ENCODE data around the gene CORO6. TPM values are rescaled to one million over a fixed set of nuclear protein-coding genes. Genes with fewer than 3 reads are reported as not detected.

Gene CORO6
- total RNA-seq, 1 experiment from 2014 or later = 2.8 TPM

GRCh38 chr17:29620271-29620670 lies 2.4 kb downstream of the CORO6 start:
- no peaks in the 10 kb centered on the region for H3K9me3 Mint-ChIP-seq (ENCODE audit: unreplicated experiment)
- Histone ChIP-seq H3K4me3 (ENCODE audit: low read depth, low read length) (no peak overlapping the region), H3K36me3 (ENCODE audit: control insufficient read depth, insufficient read depth, low read length) (no peaks in the 10 kb centered on the region), H3K9me3 (no peaks in the 10 kb centered on the region), H3K27me3 (replicated peaks; ENCODE audit: control insufficient read depth, insufficient read depth, low read length) (peaks cover 8% of the 10 kb centered on the region), H3K4me1 (peaks cover 23% of the 10 kb centered on the region)
- peaks cover 5% of the 10 kb centered on the region for H3K27me3 Mint-ChIP-seq (ENCODE audit: insufficient read depth, unreplicated experiment)
- H3K36me3 Mint-ChIP-seq (ENCODE audit: insufficient read depth, unreplicated experiment) = peaks cover 6% of the 10 kb centered on the region
- H3K4me3 Mint-ChIP-seq (ENCODE audit: unreplicated experiment) = no peak overlapping the region
- no peak for TF ChIP-seq CTCF (IDR thresholded peaks at IDR 0.05; ENCODE audit: insufficient read depth in 1 of 2, low read depth in 1 of 2, low read length in 1 of 2, severe bottlenecking in 1 of 2, unreplicated experiment in 1 of 2)
- POLR2A ChIA-PET = no interaction called here
- no peak overlapping the region for H3K27ac Mint-ChIP-seq (ENCODE audit: unreplicated experiment)
- H3K4me1 Mint-ChIP-seq (ENCODE audit: low read depth, unreplicated experiment) = peaks cover 16% of the 10 kb centered on the region
- BruUV-seq (replicated peaks) = no TSS peak
- no peak for DNase-seq
- CTCF ChIA-PET = no interaction called here
- intact Hi-C loops (cut with micrococcal nuclease; ENCODE audit: unreplicated experiment) = no loop called here

- peak in 1 of 2 experiments; percentile 15 for TF ChIP-seq CTCF (IDR thresholded peaks at IDR 0.05; ENCODE audit: insufficient read depth in 1 of 2, low read depth in 1 of 2, low read length in 1 of 2, severe bottlenecking in 1 of 2, unreplicated experiment in 1 of 2)
- no TSS peak for BruUV-seq (replicated peaks)
- no peak for DNase-seq
- Mint-ChIP-seq H3K27ac (ENCODE audit: unreplicated experiment) (no peak overlapping the region), H3K4me1 (ENCODE audit: low read depth, unreplicated experiment) (peaks cover 16% of the 10 kb centered on the region), H3K4me3 (ENCODE audit: unreplicated experiment) (no peak overlapping the region), H3K27me3 (ENCODE audit: insufficient read depth, unreplicated experiment) (peaks cover 5% of the 10 kb centered on the region), H3K9me3 (ENCODE audit: unreplicated experiment) (no peaks in the 10 kb centered on the region), H3K36me3 (ENCODE audit: insufficient read depth, unreplicated experiment) (peaks cover 6% of the 10 kb centered on the region)
- POLR2A ChIA-PET = no interaction called here
- Histone ChIP-seq H3K4me1 (peaks cover 27% of the 10 kb centered on the region), H3K27me3 (replicated peaks; ENCODE audit: control insufficient read depth, insufficient read depth, low read length) (peaks cover 8% of the 10 kb centered on the region), H3K4me3 (ENCODE audit: low read depth, low read length) (no peak overlapping the region), H3K36me3 (ENCODE audit: control insufficient read depth, insufficient read depth, low read length) (no peaks in the 10 kb centered on the region), H3K9me3 (no peaks in the 10 kb centered on the region)
- intact Hi-C loops (cut with micrococcal nuclease; ENCODE audit: unreplicated experiment) = loop anchor here (5.0 kb wide), 1 partner anchor 158 kb away; no protein-coding TSS in a partner anchor
- CTCF ChIA-PET = interaction anchor here (5.2 kb wide), 1 partner anchor 27 kb away, joined by 69 read pairs; the partner anchor contains the start of gene ANKRD13B
These were observed 3.5 kb downstream of the CORO6 start for GRCh38 chr17:29619251-29619650.

GRCh38 chr17:29618272-29619065 lies 4.2 kb downstream of the CORO6 start:
- peak overlapping the region; percentile 87 for H3K4me3 Mint-ChIP-seq (ENCODE audit: unreplicated experiment)
- H3K27me3 ChIP-seq (replicated peaks; ENCODE audit: control insufficient read depth, insufficient read depth, low read length) = peaks cover 8% of the 10 kb centered on the region
- intact Hi-C loops (cut with micrococcal nuclease; ENCODE audit: unreplicated experiment) = loop anchor here (5.0 kb wide), 1 partner anchor 159 kb away; no protein-coding TSS in a partner anchor

More at GRCh38 chr17:29618272-29619065, 4.2 kb downstream of the CORO6 start:
- CTCF ChIA-PET = interaction anchor here (0.8 to 5.2 kb wide), 22 partner anchors 7 to 495 kb away, joined by 3 to 69 read pairs (median 7); partner anchors contain the start of genes ABHD15, ANKRD13B and TP53I13
- Mint-ChIP-seq H3K9me3 (ENCODE audit: unreplicated experiment) (no peaks in the 10 kb centered on the region), H3K4me1 (ENCODE audit: low read depth, unreplicated experiment) (peaks cover 15% of the 10 kb centered on the region), H3K36me3 (ENCODE audit: insufficient read depth, unreplicated experiment) (peaks cover 6% of the 10 kb centered on the region), H3K27ac (ENCODE audit: unreplicated experiment) (no peak overlapping the region), H3K27me3 (ENCODE audit: insufficient read depth, unreplicated experiment) (peaks cover 5% of the 10 kb centered on the region)
- POLR2A ChIA-PET = no interaction called here
- Histone ChIP-seq H3K9me3 (no peaks in the 10 kb centered on the region), H3K36me3 (ENCODE audit: control insufficient read depth, insufficient read depth, low read length) (no peaks in the 10 kb centered on the region), H3K4me3 (ENCODE audit: low read depth, low read length) (peak overlapping the region; percentile 42), H3K4me1 (peaks cover 25% of the 10 kb centered on the region)
- no peak for DNase-seq
- no TSS peak for BruUV-seq (replicated peaks)
- peak in 1 of 2 experiments; percentile 9 for TF ChIP-seq CTCF (IDR thresholded peaks at IDR 0.05; ENCODE audit: insufficient read depth in 1 of 2, low read depth in 1 of 2, low read length in 1 of 2, severe bottlenecking in 1 of 2, unreplicated experiment in 1 of 2)

Data from Caco-2 (cell line).